ENCODE data around the gene SPA17. TPM values are rescaled to one million over a fixed set of nuclear protein-coding genes. Genes with fewer than 3 reads are reported as not detected.
A peak's percentile ranks its signal among the peaks of the same experiment; 100 is the strongest.

SPA17 gene
- total RNA-seq: 2.4 and 5.8 TPM in 2 replicates

- Histone ChIP-seq H3K27me3 (ENCODE audit: control insufficient read depth, insufficient read depth, low read length) (no peaks in the 10 kb centered on the region), H3K4me3 (ENCODE audit: low read depth, low read length) (peak within 1 kb of the TSS; percentile 74), H3K36me3 (ENCODE audit: control insufficient read depth, insufficient read depth, low read length) (no peaks in the 10 kb centered on the region)
- TF ChIP-seq CTCF (IDR thresholded peaks at IDR 0.05; ENCODE audit: insufficient read depth, low read length, severe bottlenecking): no peak
- FAIRE-seq (no peak), DNase-seq (ENCODE audit: low read depth) (peak; percentile 89)
These were observed at the start of gene SPA17, which contains the start of gene SIAE for GRCh38 chr11:124673333-124674167. SPA17 (plus strand) TSS chr11:124673904; CDS start chr11:124675265, 1,361 bp downstream. SIAE (minus strand) TSS chr11:124673739; CDS start chr11:124673708, 31 bp downstream.

- Histone ChIP-seq H3K4me3 (ENCODE audit: low read depth, low read length) (no peak overlapping the region), H3K36me3 (ENCODE audit: control insufficient read depth, insufficient read depth, low read length) (peaks cover 15% of the 10 kb centered on the region), H3K27me3 (ENCODE audit: control insufficient read depth, insufficient read depth, low read length) (no peaks in the 10 kb centered on the region)
- TF ChIP-seq CTCF (IDR thresholded peaks at IDR 0.05; ENCODE audit: insufficient read depth, low read length, severe bottlenecking): no peak
- FAIRE-seq (no peak), DNase-seq (ENCODE audit: low read depth) (no peak)
These were observed 48.1 kb upstream of the SPA17 start for GRCh38 chr11:124625504-124626168.

GRCh38 chr11:124627546-124627945, 46.2 kb upstream of the SPA17 start:
- Histone ChIP-seq H3K4me3 (ENCODE audit: low read depth, low read length) (no peak overlapping the region), H3K36me3 (ENCODE audit: control insufficient read depth, insufficient read depth, low read length) (peaks cover 26% of the 10 kb centered on the region), H3K27me3 (ENCODE audit: control insufficient read depth, insufficient read depth, low read length) (no peaks in the 10 kb centered on the region)
- DNase-seq (ENCODE audit: low read depth) (peak; percentile 14), FAIRE-seq (no peak)
- TF ChIP-seq CTCF (IDR thresholded peaks at IDR 0.05; ENCODE audit: insufficient read depth, low read length, severe bottlenecking): no peak

- Histone ChIP-seq H3K36me3 (ENCODE audit: control insufficient read depth, insufficient read depth, low read length) (peaks cover 28% of the 10 kb centered on the region), H3K4me3 (ENCODE audit: low read depth, low read length) (no peak overlapping the region), H3K27me3 (ENCODE audit: control insufficient read depth, insufficient read depth, low read length) (no peaks in the 10 kb centered on the region)
- no peak for FAIRE-seq
- DNase-seq (ENCODE audit: low read depth): no peak
- no peak for TF ChIP-seq CTCF (IDR thresholded peaks at IDR 0.05; ENCODE audit: insufficient read depth, low read length, severe bottlenecking)
These were observed 43.7 kb upstream of the SPA17 start for GRCh38 chr11:124629961-124630360.

- Histone ChIP-seq H3K27me3 (ENCODE audit: control insufficient read depth, insufficient read depth, low read length) (no peaks in the 10 kb centered on the region), H3K4me3 (ENCODE audit: low read depth, low read length) (no peak overlapping the region), H3K36me3 (ENCODE audit: control insufficient read depth, insufficient read depth, low read length) (peaks cover 15% of the 10 kb centered on the region)
- FAIRE-seq (no peak), DNase-seq (ENCODE audit: low read depth) (peak; percentile 11)
- TF ChIP-seq CTCF (IDR thresholded peaks at IDR 0.05; ENCODE audit: insufficient read depth, low read length, severe bottlenecking): peak; percentile 28
These were observed 40.3 kb upstream of the SPA17 start for GRCh38 chr11:124633355-124633754.
